Measurements from ENCODE around the gene SESN1.

DNA sequence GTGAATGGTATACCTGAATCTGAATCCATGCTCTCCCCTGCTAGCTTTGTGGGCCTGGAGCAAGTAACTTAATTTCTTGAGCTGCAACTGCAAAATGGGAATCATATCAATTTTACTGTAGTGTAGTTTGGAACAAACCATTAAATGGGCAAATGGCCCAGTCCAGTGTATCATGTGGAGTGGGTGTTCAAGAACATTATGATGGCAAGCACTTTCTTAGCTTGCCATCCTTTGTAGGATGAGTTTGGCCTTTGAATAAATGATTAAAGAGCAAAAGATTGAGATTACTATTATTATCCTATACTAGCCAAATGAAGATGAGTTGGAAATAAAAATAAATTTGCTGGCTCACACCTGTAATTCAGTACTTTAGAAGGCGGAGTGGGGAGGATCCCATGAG is 120.4 kb downstream of the SESN1 start:
- no peak for TF ChIP-seq POLR2A (IDR thresholded peaks at IDR 0.05)
- TF ChIP-seq, protein P1, sequence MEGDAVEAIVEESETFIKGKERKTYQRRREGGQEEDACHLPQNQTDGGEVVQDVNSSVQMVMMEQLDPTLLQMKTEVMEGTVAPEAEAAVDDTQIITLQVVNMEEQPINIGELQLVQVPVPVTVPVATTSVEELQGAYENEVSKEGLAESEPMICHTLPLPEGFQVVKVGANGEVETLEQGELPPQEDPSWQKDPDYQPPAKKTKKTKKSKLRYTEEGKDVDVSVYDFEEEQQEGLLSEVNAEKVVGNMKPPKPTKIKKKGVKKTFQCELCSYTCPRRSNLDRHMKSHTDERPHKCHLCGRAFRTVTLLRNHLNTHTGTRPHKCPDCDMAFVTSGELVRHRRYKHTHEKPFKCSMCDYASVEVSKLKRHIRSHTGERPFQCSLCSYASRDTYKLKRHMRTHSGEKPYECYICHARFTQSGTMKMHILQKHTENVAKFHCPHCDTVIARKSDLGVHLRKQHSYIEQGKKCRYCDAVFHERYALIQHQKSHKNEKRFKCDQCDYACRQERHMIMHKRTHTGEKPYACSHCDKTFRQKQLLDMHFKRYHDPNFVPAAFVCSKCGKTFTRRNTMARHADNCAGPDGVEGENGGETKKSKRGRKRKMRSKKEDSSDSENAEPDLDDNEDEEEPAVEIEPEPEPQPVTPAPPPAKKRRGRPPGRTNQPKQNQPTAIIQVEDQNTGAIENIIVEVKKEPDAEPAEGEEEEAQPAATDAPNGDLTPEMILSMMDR (IDR thresholded peaks at IDR 0.05): no peak
